WTC11 (cell line): ENCODE data around the gene CRAMP1.

Source experiments
- ATF3 ChIP-seq: sonication (generic); formaldehyde crosslinking; conservative IDR thresholded peaks from 2 replicates; pipeline ENCODE4 v1.8.1; 2022; ENCODE audit warnings: mild to moderate bottlenecking, missing genetic modification reagents
- CBFB ChIP-seq: sonication (generic); formaldehyde crosslinking; IDR thresholded peaks from 2 replicates; pipeline ENCODE4 v1.8.1; 2022; ENCODE audit warnings: mild to moderate bottlenecking, low read depth, missing genetic modification reagents
- ESRRA ChIP-seq: sonication (generic); formaldehyde crosslinking; IDR thresholded peaks from 2 replicates; pipeline ENCODE4 v1.8.1; 2022; ENCODE audit warnings: mild to moderate bottlenecking, missing genetic modification reagents, borderline replicate concordance
- JUN ChIP-seq: sonication (generic); formaldehyde crosslinking; IDR thresholded peaks from 2 replicates; pipeline ENCODE4 v1.8.0; 2023; ENCODE audit warnings: mild to moderate bottlenecking, missing genetic modification reagents
- ZNF121 ChIP-seq: sonication (generic); formaldehyde crosslinking; IDR thresholded peaks from 2 replicates; pipeline ENCODE4 v1.8.0; 2023; ENCODE audit warnings: missing genetic modification reagents
- ZSCAN18 ChIP-seq: fragments of 250-450 bp; sonication (Bioruptor Pico); IDR thresholded peaks from 2 replicates; pipeline ENCODE4 v2.1.2; 2022; ENCODE audit warnings: mild to moderate bottlenecking, moderate library complexity
- TF ChIP-seq, protein P1 (sequence below): fragments of 200-600 bp; IDR thresholded peaks from 2 replicates; pipeline ENCODE4 v1.8.0; 2022; ENCODE audit warnings: antibody characterized with exemption
- TF ChIP-seq, protein P2 (sequence below): sonication (generic); formaldehyde crosslinking; IDR thresholded peaks from 2 replicates; pipeline ENCODE4 v1.8.1; 2023; ENCODE audit warnings: mild to moderate bottlenecking, missing genetic modification reagents

DNA sequence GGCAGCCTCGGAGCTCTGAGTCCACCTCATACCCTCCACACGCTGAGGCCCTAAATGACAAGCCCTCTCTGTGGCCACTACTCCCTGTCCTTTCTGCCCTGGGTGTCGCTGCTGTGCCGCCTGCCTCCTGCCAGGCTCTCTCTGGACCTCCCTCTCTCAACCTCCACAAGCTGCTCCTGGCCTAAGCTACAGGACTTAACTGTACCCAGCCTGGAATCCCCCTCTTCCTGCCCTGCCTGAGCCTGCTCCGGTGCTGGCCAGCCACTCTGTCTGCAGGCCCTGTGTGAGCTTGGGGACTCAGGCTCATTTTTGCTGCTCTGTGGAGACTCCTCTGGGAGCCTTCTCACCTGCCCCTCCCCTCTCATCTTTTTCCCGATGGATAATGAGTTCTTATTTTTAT, 21.8 kb upstream of the CRAMP1 start:
- TF ChIP-seq, protein P1, sequence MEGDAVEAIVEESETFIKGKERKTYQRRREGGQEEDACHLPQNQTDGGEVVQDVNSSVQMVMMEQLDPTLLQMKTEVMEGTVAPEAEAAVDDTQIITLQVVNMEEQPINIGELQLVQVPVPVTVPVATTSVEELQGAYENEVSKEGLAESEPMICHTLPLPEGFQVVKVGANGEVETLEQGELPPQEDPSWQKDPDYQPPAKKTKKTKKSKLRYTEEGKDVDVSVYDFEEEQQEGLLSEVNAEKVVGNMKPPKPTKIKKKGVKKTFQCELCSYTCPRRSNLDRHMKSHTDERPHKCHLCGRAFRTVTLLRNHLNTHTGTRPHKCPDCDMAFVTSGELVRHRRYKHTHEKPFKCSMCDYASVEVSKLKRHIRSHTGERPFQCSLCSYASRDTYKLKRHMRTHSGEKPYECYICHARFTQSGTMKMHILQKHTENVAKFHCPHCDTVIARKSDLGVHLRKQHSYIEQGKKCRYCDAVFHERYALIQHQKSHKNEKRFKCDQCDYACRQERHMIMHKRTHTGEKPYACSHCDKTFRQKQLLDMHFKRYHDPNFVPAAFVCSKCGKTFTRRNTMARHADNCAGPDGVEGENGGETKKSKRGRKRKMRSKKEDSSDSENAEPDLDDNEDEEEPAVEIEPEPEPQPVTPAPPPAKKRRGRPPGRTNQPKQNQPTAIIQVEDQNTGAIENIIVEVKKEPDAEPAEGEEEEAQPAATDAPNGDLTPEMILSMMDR: no peak
- TF ChIP-seq ZSCAN18 (no peak), ESRRA (CRISPR knock-in tag) (no peak), JUN (no peak), CBFB (no peak), ZNF121 (no peak), ATF3 (no peak)
- TF ChIP-seq, protein P2, sequence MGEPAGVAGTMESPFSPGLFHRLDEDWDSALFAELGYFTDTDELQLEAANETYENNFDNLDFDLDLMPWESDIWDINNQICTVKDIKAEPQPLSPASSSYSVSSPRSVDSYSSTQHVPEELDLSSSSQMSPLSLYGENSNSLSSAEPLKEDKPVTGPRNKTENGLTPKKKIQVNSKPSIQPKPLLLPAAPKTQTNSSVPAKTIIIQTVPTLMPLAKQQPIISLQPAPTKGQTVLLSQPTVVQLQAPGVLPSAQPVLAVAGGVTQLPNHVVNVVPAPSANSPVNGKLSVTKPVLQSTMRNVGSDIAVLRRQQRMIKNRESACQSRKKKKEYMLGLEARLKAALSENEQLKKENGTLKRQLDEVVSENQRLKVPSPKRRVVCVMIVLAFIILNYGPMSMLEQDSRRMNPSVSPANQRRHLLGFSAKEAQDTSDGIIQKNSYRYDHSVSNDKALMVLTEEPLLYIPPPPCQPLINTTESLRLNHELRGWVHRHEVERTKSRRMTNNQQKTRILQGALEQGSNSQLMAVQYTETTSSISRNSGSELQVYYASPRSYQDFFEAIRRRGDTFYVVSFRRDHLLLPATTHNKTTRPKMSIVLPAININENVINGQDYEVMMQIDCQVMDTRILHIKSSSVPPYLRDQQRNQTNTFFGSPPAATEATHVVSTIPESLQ: no peak
